Trophoblast cell (in vitro differentiated cells and primary cell): ENCODE data around the gene LRRC27.

Experiments
- DNase-seq, 2 donors: peaks; one replicate each; pipeline ENCODE4 v3.0.0-alpha.2; 2016
- H2AFZ ChIP-seq: 2 replicates; pipeline ENCODE4 v1.6.1; 2013; ENCODE audit warnings: low read length, moderate library complexity, mild to moderate bottlenecking; ENCODE audit not compliant: insufficient read depth, poor library complexity
- H2AK5ac ChIP-seq: 2 replicates; pipeline ENCODE4 v1.6.1; 2013; ENCODE audit warnings: mild to moderate bottlenecking, low read length
- H2BK120ac ChIP-seq: 2 replicates; pipeline ENCODE4 v1.6.1; 2013; ENCODE audit warnings: low read length, mild to moderate bottlenecking, moderate library complexity; ENCODE audit not compliant: insufficient read depth, poor library complexity
- H2BK12ac ChIP-seq: 2 replicates; pipeline ENCODE4 v1.6.1; 2013; ENCODE audit warnings: mild to moderate bottlenecking, low read length, moderate library complexity
- H2BK5ac ChIP-seq: 2 replicates; pipeline ENCODE4 v1.6.1; 2013; ENCODE audit warnings: low read length, low read depth, moderate library complexity, mild to moderate bottlenecking; ENCODE audit not compliant: poor library complexity
- H3K14ac ChIP-seq: 2 replicates; pipeline ENCODE4 v1.6.1; 2013; ENCODE audit warnings: mild to moderate bottlenecking, low read length
- H3K18ac ChIP-seq: 2 replicates; pipeline ENCODE4 v1.6.1; 2013; ENCODE audit warnings: mild to moderate bottlenecking, low read length
- H3K23ac ChIP-seq: 2 replicates; pipeline ENCODE4 v1.6.1; 2013; ENCODE audit warnings: low read length
- H3K27ac ChIP-seq: 2 replicates; pipeline ENCODE4 v1.5.1; 2013; ENCODE audit warnings: low read depth, mild to moderate bottlenecking, inconsistent platforms, low read length, moderate library complexity
- H3K27me3 ChIP-seq: 2 replicates; pipeline ENCODE4 v1.6.1; 2013; ENCODE audit warnings: inconsistent platforms, mild to moderate bottlenecking, low read length, moderate library complexity; ENCODE audit not compliant: insufficient read depth
- H3K36me3 ChIP-seq, 2 experiments: 1 replicate in 1 of 2; 2 replicates in 1 of 2; pipeline ENCODE4 v1.6.1; 2013; ENCODE audit warnings: low read length in 2 of 2, mild to moderate bottlenecking in 2 of 2, moderate library complexity in 1 of 2; ENCODE audit not compliant: insufficient read depth in 2 of 2, control insufficient read depth in 1 of 2
- H3K4ac ChIP-seq: 2 replicates; pipeline ENCODE4 v1.6.1; 2013; ENCODE audit warnings: low read depth, mild to moderate bottlenecking, low read length, moderate library complexity
- H3K4me1 ChIP-seq, 2 experiments: 1 replicate in 1 of 2; 2 replicates in 1 of 2; pipeline ENCODE4 v1.6.1; 2013; ENCODE audit warnings: low read length in 2 of 2, mild to moderate bottlenecking in 2 of 2, moderate library complexity in 1 of 2; ENCODE audit not compliant: insufficient read depth in 2 of 2, control insufficient read depth in 1 of 2
- H3K4me2 ChIP-seq: 2 replicates; pipeline ENCODE4 v1.6.1; 2013; ENCODE audit warnings: inconsistent platforms, mild to moderate bottlenecking, low read length, moderate library complexity
- H3K4me3 ChIP-seq: 2 replicates; pipeline ENCODE4 v1.5.1; 2013; ENCODE audit warnings: mild to moderate bottlenecking, low read depth, low read length, inconsistent platforms
- H3K79me1 ChIP-seq: one replicate; pipeline ENCODE4 v1.6.1; 2013; ENCODE audit warnings: low read length
- H3K79me2 ChIP-seq: 2 replicates; pipeline ENCODE4 v1.6.1; 2013; ENCODE audit warnings: low read length, mild to moderate bottlenecking; ENCODE audit not compliant: control insufficient read depth, insufficient read depth, poor library complexity
- H3K9ac ChIP-seq: 2 replicates; pipeline ENCODE4 v1.6.1; 2013; ENCODE audit warnings: mild to moderate bottlenecking, low read length
- H3K9me3 ChIP-seq: 2 replicates; pipeline ENCODE4 v1.6.1; 2013; ENCODE audit warnings: low read depth, mild to moderate bottlenecking, control low read depth, inconsistent platforms, low read length; ENCODE audit not compliant: insufficient read depth
- H4K12ac ChIP-seq: 2 replicates; pipeline ENCODE4 v1.6.1; 2013; ENCODE audit warnings: low read depth, mild to moderate bottlenecking, low read length, moderate library complexity
- H4K8ac ChIP-seq: 2 replicates; pipeline ENCODE4 v1.6.1; 2013; ENCODE audit warnings: low read depth, mild to moderate bottlenecking, low read length, moderate library complexity
- H4K91ac ChIP-seq: one replicate; pipeline ENCODE4 v1.6.1; 2013; ENCODE audit warnings: low read depth, mild to moderate bottlenecking, low read length, moderate library complexity
- WGBS: extraction: QIAGEN DNeasy Blood & Tissue Kit; methylation state at CpG from one replicate; pipeline ENCODE4 v1.1.7; 2013; ENCODE audit warnings: missing lambda C conversion rate; ENCODE audit not compliant: insufficient read length, insufficient coverage; ENCODE audit errors: extremely low coverage; 5-methylcytosine and 5-hydroxymethylcytosine counted together

Gene LRRC27

GRCh38 chr10:132349766-132350165, 17.8 kb downstream of the LRRC27 start:
- DNase-seq: no peak
- Histone ChIP-seq H3K27ac (no peak overlapping the region), H3K27me3 (no peaks in the 10 kb centered on the region), H3K9me3 (no peaks in the 10 kb centered on the region), H3K79me1 (no peaks in the 10 kb centered on the region), H4K12ac (no peak overlapping the region), H3K18ac (no peak overlapping the region), H3K14ac (no peak overlapping the region), H4K91ac (no peak overlapping the region), H3K4me2 (no peak overlapping the region), H3K9ac (no peak overlapping the region), H3K23ac (no peak overlapping the region), H3K4me3 (no peak overlapping the region), H3K4me1 (no peaks in the 10 kb centered on the region), H2BK120ac (no peak overlapping the region), H2BK12ac (no peak overlapping the region), H4K8ac (no peak overlapping the region), H2AK5ac (no peak overlapping the region), H3K36me3 (no peaks in the 10 kb centered on the region), H3K79me2 (no peaks in the 10 kb centered on the region), H3K4ac (no peak overlapping the region), H2BK5ac (no peak overlapping the region), H2AFZ (no peak overlapping the region)
- no CpG with 5 or more reads among the region's 6 CpGs for WGBS

GRCh38 chr10:132350391-132350790, 18.4 kb downstream of the LRRC27 start:
- H3K79me1 ChIP-seq: no peaks in the 10 kb centered on the region
- H2BK12ac ChIP-seq: no peak overlapping the region
- no peak overlapping the region for H2BK120ac ChIP-seq
- no peak overlapping the region for H2BK5ac ChIP-seq
- H4K12ac ChIP-seq: no peak overlapping the region
- H3K4ac ChIP-seq: no peak overlapping the region
- no peak for DNase-seq
- no peak overlapping the region for H3K18ac ChIP-seq
- no peaks in the 10 kb centered on the region for H3K9me3 ChIP-seq
- no peaks in the 10 kb centered on the region for H3K36me3 ChIP-seq
- H2AK5ac ChIP-seq: no peak overlapping the region
- H3K14ac ChIP-seq: no peak overlapping the region
- no peaks in the 10 kb centered on the region for H3K27me3 ChIP-seq
- no peak overlapping the region for H4K8ac ChIP-seq
- H3K4me2 ChIP-seq: no peak overlapping the region
- no peak overlapping the region for H4K91ac ChIP-seq
- no peaks in the 10 kb centered on the region for H3K79me2 ChIP-seq
- no peak overlapping the region for H2AFZ ChIP-seq
- H3K27ac ChIP-seq: no peak overlapping the region
- H3K23ac ChIP-seq: no peak overlapping the region
- WGBS: no CpG with 5 or more reads among the region's 11 CpGs
- H3K4me3 ChIP-seq: no peak overlapping the region
- no peak overlapping the region for H3K9ac ChIP-seq
- H3K4me1 ChIP-seq: no peaks in the 10 kb centered on the region

- H3K27me3 ChIP-seq: no peaks in the 10 kb centered on the region
- H3K36me3 ChIP-seq: no peaks in the 10 kb centered on the region
- no peak overlapping the region for H3K4ac ChIP-seq
- no peaks in the 10 kb centered on the region for H3K79me1 ChIP-seq
- no peak overlapping the region for H3K23ac ChIP-seq
- H3K79me2 ChIP-seq: no peaks in the 10 kb centered on the region
- no peak overlapping the region for H3K4me2 ChIP-seq
- no peak overlapping the region for H2AK5ac ChIP-seq
- no peak overlapping the region for H3K14ac ChIP-seq
- H4K91ac ChIP-seq: no peak overlapping the region
- no peak overlapping the region for H3K4me3 ChIP-seq
- H3K18ac ChIP-seq: no peak overlapping the region
- no peak overlapping the region for H2BK120ac ChIP-seq
- H3K4me1 ChIP-seq: no peaks in the 10 kb centered on the region
- no CpG with 5 or more reads among the region's 17 CpGs for WGBS
- no peak overlapping the region for H3K27ac ChIP-seq
- H2AFZ ChIP-seq: no peak overlapping the region
- H4K12ac ChIP-seq: no peak overlapping the region
- H3K9ac ChIP-seq: no peak overlapping the region
- no peak overlapping the region for H2BK5ac ChIP-seq
- H3K9me3 ChIP-seq: no peaks in the 10 kb centered on the region
- no peak for DNase-seq
- H2BK12ac ChIP-seq: no peak overlapping the region
- H4K8ac ChIP-seq: no peak overlapping the region
Observed at GRCh38 chr10:132350946-132351345, 19.0 kb downstream of the LRRC27 start.

- no peaks in the 10 kb centered on the region for H3K79me1 ChIP-seq
- H2BK120ac ChIP-seq: no peak overlapping the region
- no peaks in the 10 kb centered on the region for H3K79me2 ChIP-seq
- H3K27me3 ChIP-seq: no peaks in the 10 kb centered on the region
- no CpG with 5 or more reads among the region's 25 CpGs for WGBS
- no peak overlapping the region for H3K27ac ChIP-seq
- H3K4ac ChIP-seq: no peak overlapping the region
- no peaks in the 10 kb centered on the region for H3K36me3 ChIP-seq
- no peak overlapping the region for H2BK5ac ChIP-seq
- no peak overlapping the region for H4K8ac ChIP-seq
- DNase-seq: no peak
- no peak overlapping the region for H3K23ac ChIP-seq
- H3K14ac ChIP-seq: no peak overlapping the region
- no peak overlapping the region for H3K4me3 ChIP-seq
- no peak overlapping the region for H2BK12ac ChIP-seq
- no peaks in the 10 kb centered on the region for H3K9me3 ChIP-seq
- H4K12ac ChIP-seq: no peak overlapping the region
- no peak overlapping the region for H4K91ac ChIP-seq
- H2AK5ac ChIP-seq: no peak overlapping the region
- H3K4me2 ChIP-seq: no peak overlapping the region
- H3K9ac ChIP-seq: no peak overlapping the region
- no peak overlapping the region for H3K18ac ChIP-seq
- H2AFZ ChIP-seq: no peak overlapping the region
- no peaks in the 10 kb centered on the region for H3K4me1 ChIP-seq
Observed at GRCh38 chr10:132351611-132352010, 19.6 kb downstream of the LRRC27 start.
